ENCODE results near the gene LRBA.

Gene LRBA

DNA sequence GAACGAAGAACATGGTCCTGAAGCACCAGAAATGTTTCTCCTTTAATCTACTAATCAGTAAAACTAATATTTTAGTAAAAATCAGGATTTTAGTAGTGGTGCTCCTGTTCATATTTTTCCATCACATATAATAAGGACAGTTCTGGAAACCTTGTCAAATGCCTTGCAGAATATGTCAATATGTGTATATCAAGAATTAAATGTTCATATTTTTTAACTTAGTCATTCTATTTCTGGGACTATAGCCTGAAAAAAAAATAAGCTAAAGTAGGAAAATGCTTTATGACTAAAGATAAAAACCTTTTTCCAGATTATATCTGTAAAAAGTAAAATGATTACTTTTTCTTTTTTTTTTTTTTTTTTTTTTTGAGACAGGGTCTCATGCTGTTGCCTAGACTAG, 368.1 kb downstream of the LRBA start:
- no peak overlapping the region for H3K27ac ChIP-seq (ENCODE audit: low read length)
- H3K9me2 ChIP-seq (replicated peaks; ENCODE audit: insufficient read depth, low read length) = no peaks in the 10 kb centered on the region
- no peak overlapping the region for H2AFZ ChIP-seq (ENCODE audit: low read length)
- H3K4me1 ChIP-seq (ENCODE audit: low read length) = no peaks in the 10 kb centered on the region
- H3K9ac ChIP-seq (ENCODE audit: low read length) = no peak overlapping the region
- H3K36me3 ChIP-seq (replicated peaks; ENCODE audit: insufficient read depth, low read length) = no peaks in the 10 kb centered on the region
- no peaks in the 10 kb centered on the region for H3K27me3 ChIP-seq (replicated peaks; ENCODE audit: insufficient read depth, low read length)
- H3K4me2 ChIP-seq (ENCODE audit: low read depth, low read length) = no peak overlapping the region
- DNase-seq = no peak
- H3F3A ChIP-seq (ENCODE audit: insufficient read depth, low read length) = no peaks in the 10 kb centered on the region
- TF ChIP-seq EZH2phosphoT487 (IDR thresholded peaks at IDR 0.05; ENCODE audit: low read length) = no peak
- TF ChIP-seq, protein P1, sequence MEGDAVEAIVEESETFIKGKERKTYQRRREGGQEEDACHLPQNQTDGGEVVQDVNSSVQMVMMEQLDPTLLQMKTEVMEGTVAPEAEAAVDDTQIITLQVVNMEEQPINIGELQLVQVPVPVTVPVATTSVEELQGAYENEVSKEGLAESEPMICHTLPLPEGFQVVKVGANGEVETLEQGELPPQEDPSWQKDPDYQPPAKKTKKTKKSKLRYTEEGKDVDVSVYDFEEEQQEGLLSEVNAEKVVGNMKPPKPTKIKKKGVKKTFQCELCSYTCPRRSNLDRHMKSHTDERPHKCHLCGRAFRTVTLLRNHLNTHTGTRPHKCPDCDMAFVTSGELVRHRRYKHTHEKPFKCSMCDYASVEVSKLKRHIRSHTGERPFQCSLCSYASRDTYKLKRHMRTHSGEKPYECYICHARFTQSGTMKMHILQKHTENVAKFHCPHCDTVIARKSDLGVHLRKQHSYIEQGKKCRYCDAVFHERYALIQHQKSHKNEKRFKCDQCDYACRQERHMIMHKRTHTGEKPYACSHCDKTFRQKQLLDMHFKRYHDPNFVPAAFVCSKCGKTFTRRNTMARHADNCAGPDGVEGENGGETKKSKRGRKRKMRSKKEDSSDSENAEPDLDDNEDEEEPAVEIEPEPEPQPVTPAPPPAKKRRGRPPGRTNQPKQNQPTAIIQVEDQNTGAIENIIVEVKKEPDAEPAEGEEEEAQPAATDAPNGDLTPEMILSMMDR (IDR thresholded peaks at IDR 0.05; ENCODE audit: low read length) = no peak
- TF ChIP-seq EZH2 (optimal IDR thresholded peaks at IDR 0.05; ENCODE audit: low read depth, low read length) = no peak
- H3K4me3 ChIP-seq (ENCODE audit: low read length) = no peak overlapping the region
- H3K79me2 ChIP-seq (ENCODE audit: low read length) = no peaks in the 10 kb centered on the region
- no peaks in the 10 kb centered on the region for H4K20me1 ChIP-seq (ENCODE audit: insufficient read depth, low read length)
- no peaks in the 10 kb centered on the region for H3K9me3 ChIP-seq (replicated peaks; ENCODE audit: insufficient read depth, low read length)

DNA sequence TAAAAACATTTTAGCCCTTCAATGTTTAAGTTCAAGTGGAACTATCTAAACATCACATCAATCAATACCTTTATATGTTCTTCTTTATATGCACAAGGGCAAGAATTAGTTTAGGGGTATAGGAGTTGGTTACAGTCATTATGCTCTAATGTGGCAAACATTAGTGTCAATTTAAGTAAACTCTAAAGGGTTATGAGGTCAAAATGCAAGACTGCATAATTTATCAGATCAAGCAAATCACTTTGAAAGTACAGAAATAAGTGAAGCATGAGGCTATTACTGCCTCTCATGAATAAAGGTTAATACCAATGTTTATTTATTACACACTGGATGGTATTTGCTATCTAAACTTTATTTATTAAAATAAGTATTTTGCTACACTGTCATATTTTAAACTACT, 373.5 kb downstream of the LRBA start:
- Histone ChIP-seq H3K27me3 (replicated peaks; ENCODE audit: insufficient read depth, low read length) (no peaks in the 10 kb centered on the region), H2AFZ (ENCODE audit: low read length) (no peak overlapping the region), H3F3A (ENCODE audit: insufficient read depth, low read length) (no peaks in the 10 kb centered on the region), H3K9ac (ENCODE audit: low read length) (no peak overlapping the region), H3K36me3 (replicated peaks; ENCODE audit: insufficient read depth, low read length) (no peaks in the 10 kb centered on the region), H3K9me2 (replicated peaks; ENCODE audit: insufficient read depth, low read length) (no peaks in the 10 kb centered on the region), H3K4me1 (ENCODE audit: low read length) (no peaks in the 10 kb centered on the region), H3K4me3 (ENCODE audit: low read length) (no peak overlapping the region), H3K27ac (ENCODE audit: low read length) (no peak overlapping the region), H4K20me1 (ENCODE audit: insufficient read depth, low read length) (no peaks in the 10 kb centered on the region), H3K9me3 (replicated peaks; ENCODE audit: insufficient read depth, low read length) (no peaks in the 10 kb centered on the region), H3K79me2 (ENCODE audit: low read length) (no peaks in the 10 kb centered on the region), H3K4me2 (ENCODE audit: low read depth, low read length) (no peak overlapping the region)
- TF ChIP-seq EZH2 (optimal IDR thresholded peaks at IDR 0.05; ENCODE audit: low read depth, low read length) (no peak), EZH2phosphoT487 (IDR thresholded peaks at IDR 0.05; ENCODE audit: low read length) (no peak)
- TF ChIP-seq, protein P1 (IDR thresholded peaks at IDR 0.05; ENCODE audit: low read length) = no peak
- no peak for DNase-seq

DNA sequence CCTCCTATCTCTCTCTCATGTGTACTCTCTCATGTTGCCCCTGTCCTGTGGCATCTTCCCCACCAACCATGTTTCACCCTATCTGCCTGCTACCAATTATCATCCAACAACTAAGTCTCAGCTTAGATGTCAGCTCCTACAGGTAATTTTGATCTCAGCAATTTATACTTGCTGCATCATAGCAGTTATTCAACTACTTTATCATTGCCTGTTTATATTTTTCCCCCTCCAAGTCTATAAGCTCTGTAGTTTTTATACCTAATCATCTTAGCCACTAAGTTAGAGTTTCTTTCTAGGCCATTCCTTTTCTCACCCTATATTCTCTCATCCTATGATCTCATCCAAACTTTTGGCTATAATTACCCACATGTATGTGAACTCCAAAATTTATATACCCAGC, 382.4 kb downstream of the LRBA start:
- Histone ChIP-seq H3K79me2 (ENCODE audit: low read length) (no peaks in the 10 kb centered on the region), H3K36me3 (replicated peaks; ENCODE audit: insufficient read depth, low read length) (no peaks in the 10 kb centered on the region), H3K4me3 (ENCODE audit: low read length) (no peak overlapping the region), H3K4me1 (ENCODE audit: low read length) (no peaks in the 10 kb centered on the region), H3F3A (ENCODE audit: insufficient read depth, low read length) (no peaks in the 10 kb centered on the region), H3K27me3 (replicated peaks; ENCODE audit: insufficient read depth, low read length) (no peaks in the 10 kb centered on the region), H4K20me1 (ENCODE audit: insufficient read depth, low read length) (no peaks in the 10 kb centered on the region), H3K27ac (ENCODE audit: low read length) (no peak overlapping the region), H3K9me3 (replicated peaks; ENCODE audit: insufficient read depth, low read length) (no peaks in the 10 kb centered on the region), H3K4me2 (ENCODE audit: low read depth, low read length) (no peak overlapping the region), H3K9ac (ENCODE audit: low read length) (no peak overlapping the region), H2AFZ (ENCODE audit: low read length) (no peak overlapping the region), H3K9me2 (replicated peaks; ENCODE audit: insufficient read depth, low read length) (no peaks in the 10 kb centered on the region)
- TF ChIP-seq EZH2phosphoT487 (IDR thresholded peaks at IDR 0.05; ENCODE audit: low read length) = no peak
- TF ChIP-seq, protein P1 (IDR thresholded peaks at IDR 0.05; ENCODE audit: low read length) = no peak
- TF ChIP-seq EZH2 (optimal IDR thresholded peaks at IDR 0.05; ENCODE audit: low read depth, low read length) = no peak
- DNase-seq = no peak

All from MM.1S (cell line).